HL-60 (cell line): ENCODE results near the gene ADAMTS2.

Experiments used
- POLR2AphosphoS5 ChIP-seq: IDR thresholded peaks from 2 replicates; pipeline ENCODE4 v1.6.1; 2012; ENCODE audit warnings: low read depth
- TF ChIP-seq, protein P1 (sequence below): IDR thresholded peaks from one replicate; pipeline ENCODE4 v1.5.1; 2011; ENCODE audit warnings: low read length, control low read depth, inconsistent platforms; ENCODE audit not compliant: insufficient read depth

DNA sequence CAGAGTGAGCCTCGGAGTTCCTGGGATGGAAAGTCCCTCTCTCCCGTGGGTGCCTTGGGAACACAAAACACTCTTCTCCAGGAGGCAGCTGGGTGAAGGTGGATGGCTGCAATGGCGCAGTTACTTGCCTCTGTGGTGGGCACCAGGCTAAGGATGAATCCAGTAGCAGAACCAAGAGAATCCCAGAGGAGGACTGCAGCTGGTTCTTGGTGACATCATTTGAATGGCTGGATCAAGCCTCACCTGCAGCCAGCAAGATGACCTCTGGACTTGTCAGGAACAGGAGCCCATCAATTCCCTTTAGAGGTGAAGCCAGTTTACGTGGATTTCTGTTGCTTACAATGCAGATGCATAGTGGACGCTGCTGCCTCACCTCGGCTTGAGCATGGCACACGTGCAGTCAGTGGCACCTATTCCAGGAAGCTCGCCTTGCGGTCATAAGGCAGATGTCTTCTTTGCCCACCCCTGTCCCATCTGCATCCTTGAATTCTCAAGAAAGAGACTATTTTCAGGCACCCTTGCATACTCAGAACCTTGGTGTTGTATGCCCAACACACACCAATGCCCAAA, 34.1 kb upstream of the ADAMTS2 start:
- TF ChIP-seq POLR2AphosphoS5: no peak
- TF ChIP-seq, protein P1, sequence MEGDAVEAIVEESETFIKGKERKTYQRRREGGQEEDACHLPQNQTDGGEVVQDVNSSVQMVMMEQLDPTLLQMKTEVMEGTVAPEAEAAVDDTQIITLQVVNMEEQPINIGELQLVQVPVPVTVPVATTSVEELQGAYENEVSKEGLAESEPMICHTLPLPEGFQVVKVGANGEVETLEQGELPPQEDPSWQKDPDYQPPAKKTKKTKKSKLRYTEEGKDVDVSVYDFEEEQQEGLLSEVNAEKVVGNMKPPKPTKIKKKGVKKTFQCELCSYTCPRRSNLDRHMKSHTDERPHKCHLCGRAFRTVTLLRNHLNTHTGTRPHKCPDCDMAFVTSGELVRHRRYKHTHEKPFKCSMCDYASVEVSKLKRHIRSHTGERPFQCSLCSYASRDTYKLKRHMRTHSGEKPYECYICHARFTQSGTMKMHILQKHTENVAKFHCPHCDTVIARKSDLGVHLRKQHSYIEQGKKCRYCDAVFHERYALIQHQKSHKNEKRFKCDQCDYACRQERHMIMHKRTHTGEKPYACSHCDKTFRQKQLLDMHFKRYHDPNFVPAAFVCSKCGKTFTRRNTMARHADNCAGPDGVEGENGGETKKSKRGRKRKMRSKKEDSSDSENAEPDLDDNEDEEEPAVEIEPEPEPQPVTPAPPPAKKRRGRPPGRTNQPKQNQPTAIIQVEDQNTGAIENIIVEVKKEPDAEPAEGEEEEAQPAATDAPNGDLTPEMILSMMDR: no peak
